GM12873 (cell line): Measurements from ENCODE around the gene SCFD2.

Source experiments
- CTCF ChIP-seq: IDR thresholded peaks from 2 replicates; pipeline ENCODE4 v1.5.1; 2012; ENCODE audit warnings: low read depth, mild to moderate bottlenecking, moderate library complexity, low read length, control low read depth; ENCODE audit not compliant: insufficient read depth; ENCODE audit errors: missing control alignments

Gene SCFD2

GRCh38 chr4:52977252-52977651, 388.6 kb downstream of the SCFD2 start:
- TF ChIP-seq CTCF = no peak

- no peak for TF ChIP-seq CTCF
These were observed 389.2 kb downstream of the SCFD2 start for GRCh38 chr4:52976523-52977230.

GRCh38 chr4:52968691-52969090, 397.2 kb downstream of the SCFD2 start:
- no peak for TF ChIP-seq CTCF

- TF ChIP-seq CTCF = no peak
These were observed 397.6 kb downstream of the SCFD2 start for GRCh38 chr4:52968241-52968640.

GRCh38 chr4:52966781-52967180, 399.1 kb downstream of the SCFD2 start:
- no peak for TF ChIP-seq CTCF

GRCh38 chr4:52966172-52966571, 399.7 kb downstream of the SCFD2 start:
- TF ChIP-seq CTCF = no peak

- TF ChIP-seq CTCF = no peak
These were observed 401.2 kb downstream of the SCFD2 start for GRCh38 chr4:52964561-52965101.
